Endothelial cell (in vitro differentiated cells): ENCODE results near the gene ARPC5L. TPM values are rescaled to one million over a fixed set of nuclear protein-coding genes. Genes with fewer than 3 reads are reported as not detected.

Source experiments
- DNase-seq: peaks from one replicate; pipeline ENCODE4 v3.0.0; 2021; ENCODE audit warnings: low spot score
- H3K27ac Mint-ChIP-seq: one replicate; pipeline ENCODE4 v1.8.0; 2021; ENCODE audit warnings: mixed read lengths, inconsistent platforms; ENCODE audit not compliant: unreplicated experiment
- H3K27me3 Mint-ChIP-seq: one replicate; pipeline ENCODE4 v1.8.0; 2021; ENCODE audit warnings: mild to moderate bottlenecking, moderate library complexity, mixed read lengths, inconsistent platforms; ENCODE audit not compliant: unreplicated experiment
- H3K36me3 Mint-ChIP-seq: one replicate; pipeline ENCODE4 v1.8.0; 2021; ENCODE audit warnings: mild to moderate bottlenecking, low read depth, mixed read lengths, inconsistent platforms; ENCODE audit not compliant: unreplicated experiment
- H3K4me1 Mint-ChIP-seq: one replicate; pipeline ENCODE4 v1.8.0; 2021; ENCODE audit warnings: mild to moderate bottlenecking, mixed read lengths, inconsistent platforms; ENCODE audit not compliant: unreplicated experiment
- H3K4me3 Mint-ChIP-seq: one replicate; pipeline ENCODE4 v1.8.0; 2021; ENCODE audit warnings: mild to moderate bottlenecking, mixed read lengths, inconsistent platforms; ENCODE audit not compliant: unreplicated experiment
- H3K9me3 Mint-ChIP-seq: one replicate; pipeline ENCODE4 v1.8.0; 2021; ENCODE audit warnings: mixed read lengths, inconsistent platforms; ENCODE audit not compliant: unreplicated experiment
- total RNA-seq: library from RNA; stranded (reverse); fragmentation: NEBNext Ultra II Directional; extraction: Animal tissue kit (Norgen Biotek cat#: 25700); gene quantifications from one replicate; pipeline ENCODE4 v1.2.1, GENCODE V29; 2021; ENCODE audit not compliant: unreplicated experiment
- TF ChIP-seq, protein P1 (sequence below): fragments of 200-600 bp; sonication (generic); IDR thresholded peaks from one replicate; pipeline ENCODE4 v1.5.0; 2021; ENCODE audit warnings: antibody characterized with exemption; ENCODE audit not compliant: unreplicated experiment

The ARPC5L gene
- total RNA-seq, 1 donor from 2014 or later = 67.0 TPM

DNA sequence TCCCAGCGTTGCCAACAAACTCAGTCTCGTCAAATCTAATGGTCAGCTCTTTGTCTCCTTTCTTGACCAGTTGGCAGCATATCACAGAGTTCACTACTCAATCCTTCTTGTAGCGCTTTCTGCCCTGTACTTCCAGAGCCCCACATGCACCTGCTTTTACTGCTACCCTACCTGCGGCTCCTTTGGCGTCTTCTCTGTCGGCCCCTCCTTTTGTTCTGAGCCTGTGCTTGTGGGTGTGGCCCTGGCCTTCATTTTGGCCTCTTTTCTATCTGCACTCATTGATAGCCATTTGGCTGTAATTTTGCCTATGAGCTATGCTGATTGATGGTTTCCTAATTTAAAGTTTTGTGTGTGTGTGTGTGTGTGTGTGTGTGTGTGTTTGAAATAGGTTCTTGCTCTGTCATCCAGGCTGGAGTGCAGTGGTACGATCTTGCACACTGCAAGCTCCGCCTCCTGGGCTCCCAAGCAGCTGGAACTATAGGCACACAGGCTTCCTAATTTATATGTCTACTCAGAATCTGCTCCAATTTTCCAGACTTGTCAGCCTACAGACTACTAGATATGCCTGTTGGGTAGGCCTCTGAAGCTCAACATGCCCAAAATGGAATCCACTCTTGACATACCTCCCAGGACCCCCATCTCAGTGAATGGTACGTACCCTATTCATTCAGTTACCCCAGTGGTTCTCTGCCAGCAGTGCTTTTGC is 32.3 kb downstream of the ARPC5L start:
- peaks cover 39% of the 10 kb centered on the region for H3K36me3 Mint-ChIP-seq
- no peaks in the 10 kb centered on the region for H3K4me1 Mint-ChIP-seq
- H3K9me3 Mint-ChIP-seq = no peaks in the 10 kb centered on the region
- H3K27ac Mint-ChIP-seq = no peak overlapping the region
- H3K27me3 Mint-ChIP-seq = peaks cover 11% of the 10 kb centered on the region
- H3K4me3 Mint-ChIP-seq = peak overlapping the region; percentile 4
- TF ChIP-seq, protein P1, sequence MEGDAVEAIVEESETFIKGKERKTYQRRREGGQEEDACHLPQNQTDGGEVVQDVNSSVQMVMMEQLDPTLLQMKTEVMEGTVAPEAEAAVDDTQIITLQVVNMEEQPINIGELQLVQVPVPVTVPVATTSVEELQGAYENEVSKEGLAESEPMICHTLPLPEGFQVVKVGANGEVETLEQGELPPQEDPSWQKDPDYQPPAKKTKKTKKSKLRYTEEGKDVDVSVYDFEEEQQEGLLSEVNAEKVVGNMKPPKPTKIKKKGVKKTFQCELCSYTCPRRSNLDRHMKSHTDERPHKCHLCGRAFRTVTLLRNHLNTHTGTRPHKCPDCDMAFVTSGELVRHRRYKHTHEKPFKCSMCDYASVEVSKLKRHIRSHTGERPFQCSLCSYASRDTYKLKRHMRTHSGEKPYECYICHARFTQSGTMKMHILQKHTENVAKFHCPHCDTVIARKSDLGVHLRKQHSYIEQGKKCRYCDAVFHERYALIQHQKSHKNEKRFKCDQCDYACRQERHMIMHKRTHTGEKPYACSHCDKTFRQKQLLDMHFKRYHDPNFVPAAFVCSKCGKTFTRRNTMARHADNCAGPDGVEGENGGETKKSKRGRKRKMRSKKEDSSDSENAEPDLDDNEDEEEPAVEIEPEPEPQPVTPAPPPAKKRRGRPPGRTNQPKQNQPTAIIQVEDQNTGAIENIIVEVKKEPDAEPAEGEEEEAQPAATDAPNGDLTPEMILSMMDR = no peak
- DNase-seq = no peak

DNA sequence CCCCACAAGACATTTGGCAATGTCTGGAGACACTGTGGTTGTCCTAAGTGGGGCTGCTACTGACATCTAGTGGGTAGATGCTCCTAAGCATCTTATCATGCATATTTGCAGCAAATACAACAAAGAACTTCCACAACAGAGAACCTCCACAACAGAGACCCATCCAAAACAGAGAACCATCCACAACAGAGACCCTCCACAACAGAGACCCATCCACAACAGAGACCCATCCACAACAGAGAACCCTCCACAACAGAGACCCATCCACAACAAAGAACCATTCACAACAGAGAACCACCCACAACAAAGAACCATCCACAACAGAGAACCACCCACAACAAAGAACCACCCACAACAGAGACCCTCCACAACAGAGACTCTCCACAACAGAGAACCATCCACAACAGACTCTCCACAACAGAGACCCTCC is 32.8 kb downstream of the ARPC5L start:
- TF ChIP-seq, protein P1 = no peak
- H3K36me3 Mint-ChIP-seq = peaks cover 35% of the 10 kb centered on the region
- no peak overlapping the region for H3K27ac Mint-ChIP-seq
- H3K4me1 Mint-ChIP-seq = no peaks in the 10 kb centered on the region
- no peaks in the 10 kb centered on the region for H3K9me3 Mint-ChIP-seq
- H3K27me3 Mint-ChIP-seq = peaks cover 9% of the 10 kb centered on the region
- peak; percentile 22 for DNase-seq
- H3K4me3 Mint-ChIP-seq = no peak overlapping the region

DNA sequence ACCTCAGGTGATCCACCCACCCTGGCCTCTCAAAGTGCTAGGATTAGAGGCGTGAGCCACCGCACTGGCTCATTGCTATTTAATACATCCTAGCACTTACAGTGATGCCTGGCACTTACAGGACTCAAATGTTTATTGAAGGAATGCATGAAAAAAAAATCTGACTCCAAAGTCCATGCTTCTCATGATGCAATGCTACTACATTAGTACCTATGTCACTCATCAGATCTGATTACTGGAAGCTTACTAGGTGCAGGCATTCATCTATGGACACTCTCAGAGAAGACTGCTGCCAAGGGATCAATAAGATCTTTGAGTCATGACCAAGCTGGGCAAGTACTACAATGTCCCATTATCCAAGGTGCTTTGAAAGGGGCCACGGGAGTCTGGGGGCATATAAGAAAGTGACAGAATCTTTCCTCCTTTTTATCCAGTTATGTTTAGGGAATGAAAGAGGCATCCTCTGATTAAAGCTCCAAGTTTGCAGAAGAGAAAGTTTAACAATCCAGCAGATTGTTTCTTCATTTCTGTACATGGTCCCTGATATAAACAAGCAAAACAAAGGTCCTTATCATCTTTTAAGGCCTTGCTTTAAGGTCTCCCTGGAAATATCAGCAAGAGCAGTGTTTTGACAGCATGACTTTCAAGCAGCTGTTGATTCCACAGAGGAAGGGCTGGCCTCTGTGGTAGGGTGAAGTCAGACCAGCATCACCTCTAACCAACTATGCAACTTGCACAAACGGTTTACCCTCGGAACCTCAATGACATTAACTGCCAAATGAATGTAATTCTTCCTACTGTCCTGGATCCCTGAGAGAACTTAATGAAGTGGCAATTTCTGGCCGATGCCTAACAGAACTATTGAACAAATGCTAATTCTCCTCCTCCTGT is 35.9 kb downstream of the ARPC5L start:
- no peaks in the 10 kb centered on the region for H3K9me3 Mint-ChIP-seq
- no peak for DNase-seq
- H3K4me3 Mint-ChIP-seq = no peak overlapping the region
- no peak overlapping the region for H3K27ac Mint-ChIP-seq
- H3K4me1 Mint-ChIP-seq = no peaks in the 10 kb centered on the region
- H3K27me3 Mint-ChIP-seq = peaks cover 9% of the 10 kb centered on the region
- TF ChIP-seq, protein P1 = no peak
- H3K36me3 Mint-ChIP-seq = peaks cover 24% of the 10 kb centered on the region

DNA sequence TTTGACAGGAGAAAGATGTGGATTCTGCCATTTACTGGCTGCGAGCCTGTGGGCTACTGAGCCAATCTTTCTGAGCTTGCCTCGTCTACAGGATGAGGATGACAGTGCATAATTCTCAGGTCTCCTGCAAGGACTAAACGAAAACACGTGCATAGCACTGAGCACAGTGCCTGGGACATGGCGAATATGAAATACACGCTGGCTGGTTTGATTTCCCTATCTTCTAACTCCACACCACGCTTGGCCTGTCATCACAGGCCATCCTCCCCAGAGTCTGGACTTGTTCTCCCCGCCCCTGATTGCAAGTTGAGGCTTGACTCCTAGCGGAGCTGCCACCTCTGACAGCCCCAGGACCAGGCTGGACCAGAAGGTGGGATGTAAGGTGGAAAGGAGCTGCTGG is 37.9 kb downstream of the ARPC5L start:
- Mint-ChIP-seq H3K9me3 (no peaks in the 10 kb centered on the region), H3K4me3 (no peak overlapping the region)
- TF ChIP-seq, protein P1 = no peak

DNA sequence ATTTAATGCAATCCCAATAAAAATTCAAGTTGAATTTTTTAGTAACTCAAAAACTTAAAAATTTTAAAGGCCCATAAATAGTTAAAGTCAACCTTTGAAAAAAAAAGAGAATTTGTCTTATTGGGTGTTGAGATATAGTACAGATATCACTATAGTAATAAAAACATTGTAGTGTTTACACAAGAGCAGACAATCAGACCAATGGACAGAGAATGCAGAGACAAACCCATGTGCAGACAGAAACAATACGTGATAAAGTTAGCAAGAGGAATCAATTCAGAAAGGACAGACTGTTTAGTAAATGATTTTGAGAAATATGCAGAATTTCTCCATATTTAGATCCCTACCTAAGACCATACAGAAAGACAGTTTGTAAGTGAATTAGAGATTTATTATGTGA is 45.0 kb downstream of the ARPC5L start:
- peaks cover 13% of the 10 kb centered on the region for H3K36me3 Mint-ChIP-seq
- TF ChIP-seq, protein P1 = no peak
- H3K27me3 Mint-ChIP-seq = peaks cover 1% of the 10 kb centered on the region
- H3K27ac Mint-ChIP-seq = no peak overlapping the region
- H3K4me1 Mint-ChIP-seq = peaks cover 8% of the 10 kb centered on the region
- DNase-seq = no peak
- no peak overlapping the region for H3K4me3 Mint-ChIP-seq
- H3K9me3 Mint-ChIP-seq = no peaks in the 10 kb centered on the region

More for the DNA sequence above, 37.9 kb downstream of the ARPC5L start:
- H3K27me3 Mint-ChIP-seq = peaks cover 6% of the 10 kb centered on the region
- H3K27ac Mint-ChIP-seq = no peak overlapping the region
- H3K4me1 Mint-ChIP-seq = no peaks in the 10 kb centered on the region
- no peak for DNase-seq
- H3K36me3 Mint-ChIP-seq = peaks cover 15% of the 10 kb centered on the region
